Anterior cingulate cortex (tissue), 58 donors: ENCODE data around the gene LVRN.

ENCODE experiments used
- DNase-seq, 58 donors: peaks; one replicate each; lab custom pipeline; 2025; lab: John Stamatoyannopoulos, UW

LVRN gene

DNA sequence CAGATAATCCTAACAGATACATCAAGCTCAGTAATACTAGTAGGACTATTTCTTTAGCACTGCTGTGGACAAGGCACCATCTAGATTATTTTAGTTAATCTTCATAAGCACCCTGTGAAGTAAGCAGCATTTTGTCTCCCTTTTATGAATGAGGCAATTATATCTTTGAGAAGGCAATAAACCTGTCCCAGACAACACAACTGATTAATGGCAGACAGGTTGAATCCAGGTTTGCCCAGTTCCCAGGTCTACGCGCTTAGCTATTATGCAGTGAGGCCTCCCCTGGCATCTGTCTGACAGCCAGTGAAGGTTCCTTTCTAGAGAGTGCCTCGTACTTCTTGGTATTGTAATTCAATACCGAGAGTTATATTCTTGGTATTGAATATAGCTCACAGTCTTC lies 9.7 kb upstream of the LVRN start:
- DNase-seq: no peak

GRCh38 chr5:115954144-115954543 lies 8.1 kb upstream of the LVRN start:
- DNase-seq: no peak

- no peak for DNase-seq
These were observed 5.3 kb upstream of the LVRN start for GRCh38 chr5:115956957-115957356.

- no peak for DNase-seq
These were observed 665 bp upstream of the LVRN start for GRCh38 chr5:115961381-115962238.

DNA sequence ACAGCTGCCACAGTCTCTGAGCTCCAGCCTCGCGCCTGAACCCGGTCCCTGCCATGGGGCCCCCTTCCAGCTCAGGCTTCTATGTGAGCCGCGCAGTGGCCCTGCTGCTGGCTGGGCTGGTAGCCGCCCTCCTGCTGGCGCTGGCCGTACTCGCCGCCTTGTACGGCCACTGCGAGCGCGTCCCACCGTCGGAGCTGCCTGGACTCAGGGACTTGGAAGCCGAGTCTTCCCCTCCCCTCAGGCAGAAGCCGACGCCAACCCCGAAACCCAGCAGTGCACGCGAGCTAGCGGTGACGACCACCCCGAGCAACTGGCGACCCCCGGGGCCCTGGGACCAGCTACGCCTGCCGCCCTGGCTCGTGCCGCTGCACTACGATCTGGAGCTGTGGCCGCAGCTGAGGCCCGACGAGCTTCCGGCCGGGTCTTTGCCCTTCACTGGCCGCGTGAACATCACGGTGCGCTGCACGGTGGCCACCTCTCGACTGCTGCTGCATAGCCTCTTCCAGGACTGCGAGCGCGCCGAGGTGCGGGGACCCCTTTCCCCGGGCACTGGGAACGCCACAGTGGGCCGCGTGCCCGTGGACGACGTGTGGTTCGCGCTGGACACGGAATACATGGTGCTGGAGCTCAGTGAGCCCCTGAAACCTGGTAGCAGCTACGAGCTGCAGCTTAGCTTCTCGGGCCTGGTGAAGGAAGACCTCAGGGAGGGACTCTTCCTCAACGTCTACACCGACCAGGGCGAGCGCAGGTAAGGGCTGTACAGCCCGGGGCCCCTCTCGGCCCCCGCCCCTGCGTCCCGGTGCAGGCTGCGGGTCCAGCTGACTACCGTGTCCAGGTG lies 509 bp downstream of the LVRN start:
- no peak for DNase-seq

GRCh38 chr5:115963566-115963965 lies 1.3 kb downstream of the LVRN start:
- DNase-seq: no peak

DNA sequence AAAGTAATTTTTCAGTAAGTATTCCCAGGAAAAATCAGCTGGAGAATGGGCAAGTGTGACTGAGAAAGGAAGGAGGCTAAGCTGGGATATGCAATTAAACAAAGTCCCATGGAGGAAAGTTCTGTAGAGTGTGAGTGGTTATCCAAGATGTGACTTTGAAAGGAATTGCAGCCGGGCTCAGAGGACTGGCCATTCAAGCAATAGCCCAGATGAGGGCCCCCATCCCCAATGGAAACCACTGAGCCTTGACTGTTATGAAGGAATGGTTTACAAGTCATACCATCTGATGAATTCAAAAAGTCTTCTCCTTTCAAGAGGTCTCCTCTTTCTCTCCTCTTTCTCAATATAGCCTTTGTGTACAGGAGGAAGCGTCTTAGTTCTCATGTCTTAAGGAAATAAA lies 6.5 kb downstream of the LVRN start:
- DNase-seq: no peak

- DNase-seq: no peak
These were observed 14.8 kb downstream of the LVRN start for GRCh38 chr5:115977096-115977495.

- DNase-seq: no peak
These were observed 15.7 kb downstream of the LVRN start for GRCh38 chr5:115977988-115978387.

DNA sequence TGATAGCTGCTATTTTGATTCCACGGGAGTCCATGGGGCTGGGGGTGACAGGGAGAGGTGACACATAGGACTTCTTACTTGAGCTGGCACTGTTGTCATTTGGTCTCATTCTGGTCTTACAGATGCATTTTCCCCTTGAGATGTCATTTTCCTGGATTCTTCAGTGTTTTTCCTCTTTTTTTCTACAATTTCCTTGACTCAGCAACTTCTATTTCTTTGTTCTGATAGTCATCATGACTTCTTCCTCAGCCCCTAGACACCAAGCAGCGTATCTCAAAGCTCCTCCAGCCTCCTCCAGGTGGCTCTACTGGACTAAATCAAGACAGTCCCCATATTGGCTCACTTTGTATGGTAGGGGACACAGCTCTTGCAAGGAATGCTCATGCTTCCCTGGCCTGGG lies 16.5 kb downstream of the LVRN start:
- no peak for DNase-seq

- DNase-seq: no peak
These were observed 17.1 kb downstream of the LVRN start for GRCh38 chr5:115979201-115980041.

- DNase-seq: no peak
These were observed 21.2 kb downstream of the LVRN start for GRCh38 chr5:115983519-115983918.

DNA sequence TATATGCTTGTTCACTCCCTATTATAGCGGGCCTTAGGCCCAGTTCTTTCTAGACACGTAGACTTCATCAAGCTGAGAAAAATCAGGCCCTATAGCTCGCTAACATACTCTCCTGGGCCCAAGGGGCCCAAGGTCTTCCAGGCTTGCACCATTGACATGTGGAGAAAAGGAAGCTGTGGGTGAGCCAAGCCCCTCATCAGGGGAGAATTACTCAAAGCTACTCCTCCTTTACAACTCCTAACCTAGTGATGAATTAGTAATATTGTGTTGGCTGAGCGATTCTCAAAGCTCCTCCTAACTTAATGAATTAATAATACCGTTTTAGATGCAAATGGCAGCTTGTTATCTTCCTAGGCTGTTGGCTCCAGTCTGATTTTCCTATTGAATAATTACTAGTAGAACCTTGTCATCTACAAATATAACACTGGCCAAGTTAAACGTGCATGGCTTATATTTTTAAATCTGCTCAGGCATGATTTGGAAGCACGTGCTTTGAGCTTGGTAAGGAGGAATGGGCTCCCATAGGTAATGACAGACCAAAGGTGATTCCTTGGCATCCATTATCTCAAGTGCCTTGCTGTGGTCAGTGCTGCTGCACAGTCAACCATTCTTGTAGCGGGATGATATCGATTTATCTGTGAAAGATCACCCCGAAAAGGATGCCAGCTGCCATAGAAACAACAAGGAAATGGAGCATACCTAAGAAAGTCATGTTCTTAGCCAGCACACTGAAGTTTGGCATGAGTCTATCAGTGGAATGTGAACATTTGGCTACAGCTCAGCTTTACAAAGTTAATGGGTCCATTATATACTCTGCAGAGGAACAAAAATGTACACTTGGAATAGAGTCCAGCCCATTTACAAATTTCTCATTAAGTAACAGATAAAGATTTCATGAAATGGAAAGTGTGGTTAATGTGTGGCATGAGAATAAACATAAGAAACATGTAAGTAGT lies 23.8 kb downstream of the LVRN start:
- DNase-seq: no peak

DNA sequence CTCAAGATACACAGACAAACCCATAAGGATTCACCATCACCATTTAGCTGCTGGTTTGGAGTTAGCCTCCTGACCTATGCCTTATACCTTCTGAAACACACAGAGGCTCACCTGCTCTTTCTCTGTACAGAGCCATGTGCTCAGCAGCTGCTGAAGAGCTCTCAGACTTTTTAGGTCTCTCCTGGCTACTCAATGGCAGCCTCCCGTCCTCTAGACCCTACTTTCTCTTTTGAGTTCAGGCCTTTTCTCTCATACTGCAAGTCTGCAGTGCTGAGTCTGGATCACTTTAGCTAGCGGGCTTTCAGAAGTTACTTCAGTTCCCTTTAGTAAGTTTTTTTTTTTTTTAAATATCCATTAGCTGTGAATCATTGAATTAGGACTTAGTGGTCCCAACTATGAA lies 25.7 kb downstream of the LVRN start:
- DNase-seq: no peak

DNA sequence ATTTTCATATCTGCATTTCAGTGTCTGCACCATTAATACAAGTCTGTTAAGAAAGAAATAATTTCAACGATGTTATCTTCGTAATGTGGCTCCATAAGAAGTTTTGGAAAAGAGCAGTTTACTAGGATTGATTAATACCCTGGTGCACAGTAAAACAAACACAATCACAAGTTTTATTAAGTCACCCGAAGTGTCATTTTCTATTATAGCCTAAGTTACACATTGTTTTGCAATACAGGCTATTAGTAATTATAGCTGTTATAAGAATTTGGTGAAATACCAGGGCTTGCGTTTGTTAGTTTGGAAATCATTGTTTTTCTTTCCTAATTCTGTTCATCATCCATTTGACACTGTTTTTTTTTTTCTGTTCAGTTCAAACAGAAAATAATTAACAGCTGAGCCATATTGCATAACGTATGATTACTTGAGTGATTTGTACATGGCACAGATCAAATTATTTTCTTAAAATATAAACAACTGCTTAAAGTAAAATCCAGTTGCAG lies 30.6 kb downstream of the LVRN start:
- no peak for DNase-seq

DNA sequence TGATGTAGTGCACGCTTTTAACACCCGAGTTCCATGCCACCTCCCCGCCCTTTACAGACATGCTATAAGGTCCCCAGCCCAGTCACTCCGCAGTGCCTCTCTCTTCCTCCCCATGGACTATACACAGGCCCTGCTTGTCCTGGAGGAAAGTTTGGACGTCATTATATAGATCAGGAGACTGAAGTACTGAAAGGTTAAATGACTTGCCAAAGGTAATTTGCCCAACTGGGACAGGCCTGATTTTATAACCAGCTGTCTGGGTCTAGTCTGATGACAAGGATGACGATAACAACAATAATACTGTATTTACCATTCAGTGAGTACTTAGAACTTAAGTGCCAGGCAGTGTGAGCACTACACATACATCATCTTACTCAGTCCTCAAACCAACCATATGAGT lies 33.1 kb downstream of the LVRN start:
- DNase-seq: no peak

DNA sequence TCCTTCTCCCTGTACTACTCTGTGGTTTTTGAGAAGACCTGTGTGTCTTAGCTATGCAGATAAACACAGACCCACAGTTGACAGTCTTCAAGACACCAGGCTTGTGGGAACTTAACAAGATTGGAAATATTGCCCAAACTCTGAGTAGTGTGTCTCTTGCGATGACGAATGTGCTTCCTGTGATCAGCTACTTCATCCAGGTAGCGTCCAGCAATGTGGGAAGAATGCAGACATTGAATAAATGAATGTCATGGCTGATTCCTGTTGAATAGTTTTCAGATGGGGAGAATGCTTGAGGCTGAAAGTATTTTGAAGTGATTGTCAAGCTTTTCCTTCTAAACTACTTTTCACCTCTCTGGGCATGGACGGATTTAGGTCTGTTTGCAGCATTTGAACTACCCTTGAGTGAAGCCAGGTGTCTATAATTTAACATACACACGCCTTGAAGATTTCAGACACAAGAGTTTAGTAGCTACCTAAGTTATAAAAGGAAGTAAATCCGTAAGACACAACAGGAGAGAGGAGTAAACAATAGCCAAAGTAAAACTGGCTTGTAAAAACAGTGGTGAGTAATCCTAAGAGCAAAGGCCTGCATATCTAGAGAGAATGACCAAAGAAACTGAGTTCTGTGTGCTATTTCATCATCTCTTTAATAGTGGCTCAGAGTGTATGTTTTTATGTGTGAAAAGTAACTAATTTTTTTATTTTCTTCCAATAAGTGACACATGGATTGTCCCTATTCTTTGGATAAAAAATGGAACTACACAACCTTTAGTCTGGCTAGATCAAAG lies 40.0 kb downstream of the LVRN start:
- DNase-seq: no peak

DNA sequence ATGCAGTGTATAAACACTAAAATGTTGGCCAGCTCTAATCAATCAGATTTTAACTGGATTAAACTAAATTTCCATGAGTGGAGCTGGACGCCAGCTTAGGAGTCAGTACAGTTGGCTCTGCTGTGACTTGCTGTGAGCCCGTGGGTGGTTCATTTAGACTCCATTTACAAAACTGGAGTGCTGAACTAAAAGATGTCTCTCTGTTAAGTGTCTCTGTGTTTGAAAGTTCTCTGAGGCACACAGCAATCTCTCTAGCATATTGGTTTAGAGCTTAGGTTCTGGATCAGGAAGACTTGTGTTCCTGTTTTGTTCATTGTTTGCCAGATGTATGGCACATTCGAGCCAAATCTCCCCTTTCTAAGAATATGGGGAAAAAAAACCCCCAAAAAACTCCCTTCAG lies 42.0 kb downstream of the LVRN start:
- DNase-seq: no peak

DNA sequence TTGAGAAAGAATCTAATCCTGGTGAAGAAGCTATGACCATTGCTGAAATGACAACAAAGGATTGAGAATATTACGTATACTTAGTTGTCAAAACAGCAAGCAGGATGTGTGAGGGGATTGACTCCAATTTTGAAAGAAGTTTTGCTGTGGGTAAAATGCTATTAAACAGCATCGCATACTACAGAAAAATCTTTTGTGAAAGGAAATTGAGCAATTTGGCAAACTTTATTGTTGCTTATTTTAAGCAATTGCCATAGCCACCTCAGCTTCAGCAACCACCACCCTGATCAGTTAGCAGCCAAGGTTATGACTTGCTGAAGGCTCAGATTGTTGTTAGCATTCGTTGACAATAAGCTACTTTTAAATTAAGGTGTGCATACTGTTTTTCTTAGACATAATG lies 47.5 kb downstream of the LVRN start:
- no peak for DNase-seq
